Right lung (tissue), 5 donors: Measurements from ENCODE around the gene ADAMTSL5. TPM values are rescaled to one million over a fixed set of nuclear protein-coding genes. Genes with fewer than 3 reads are reported as not detected.

Experiments used
- DNase-seq, 2 donors: peaks; one replicate each; pipeline ENCODE4 v3.0.0-alpha.2; 2013
- polyA plus RNA-seq, 5 donors: library from polyadenylated mRNA; unstranded; fragments of 120-200 nt; gene quantifications; one replicate each; pipeline versions ENCODE4 v1.2.1 to v1.2.3, GENCODE V29; 2013; ENCODE audit warnings: inconsistent platforms in 1 of 5, low replicate concordance in 1 of 5; ENCODE audit not compliant: insufficient read length in 5 of 5, insufficient read depth in 1 of 5

The ADAMTSL5 gene
- polyA plus RNA-seq, 5 donors = 0.38 to 1.2 (median 0.54) TPM

GRCh38 chr19:1496714-1497577 lies 15.9 kb downstream of the ADAMTSL5 start:
- no peak for DNase-seq

- DNase-seq = no peak
These were observed 16.8 kb downstream of the ADAMTSL5 start for GRCh38 chr19:1495799-1496713.

GRCh38 chr19:1495051-1495798 lies 17.6 kb downstream of the ADAMTSL5 start:
- DNase-seq = no peak

DNA sequence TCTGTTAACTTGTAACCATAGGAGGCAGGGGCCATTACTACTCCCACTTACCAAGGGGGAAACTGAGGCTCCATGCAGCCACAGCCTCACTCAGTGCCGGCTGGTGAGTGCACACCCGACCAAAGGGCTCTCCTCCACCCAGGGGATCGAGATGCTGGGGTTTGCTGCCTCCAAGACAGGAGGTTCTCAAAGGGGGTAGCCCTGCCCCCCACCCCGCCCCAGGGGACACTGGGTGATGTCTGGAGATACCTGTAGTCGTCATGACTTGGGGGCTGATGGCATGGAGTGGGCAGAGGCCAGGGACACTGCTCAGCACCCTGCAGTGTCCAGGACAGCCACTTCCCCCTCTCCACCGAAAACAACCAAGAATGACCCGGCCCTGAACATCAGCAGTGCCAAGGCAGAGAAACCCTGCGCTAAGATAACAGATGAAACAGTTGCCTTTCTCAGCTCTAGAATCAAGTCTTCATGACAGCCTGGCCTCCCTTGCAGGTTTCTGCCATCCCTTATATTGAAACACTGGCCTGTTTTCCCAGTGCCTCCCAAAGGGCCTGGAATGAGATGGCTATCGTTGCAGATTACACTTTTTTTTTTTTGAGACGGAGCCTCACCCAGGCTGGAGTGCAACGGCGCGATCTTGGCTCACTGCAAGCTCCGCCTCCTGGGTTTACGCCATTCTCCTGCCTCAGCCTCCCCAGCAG lies 18.6 kb downstream of the ADAMTSL5 start:
- no peak for DNase-seq

DNA sequence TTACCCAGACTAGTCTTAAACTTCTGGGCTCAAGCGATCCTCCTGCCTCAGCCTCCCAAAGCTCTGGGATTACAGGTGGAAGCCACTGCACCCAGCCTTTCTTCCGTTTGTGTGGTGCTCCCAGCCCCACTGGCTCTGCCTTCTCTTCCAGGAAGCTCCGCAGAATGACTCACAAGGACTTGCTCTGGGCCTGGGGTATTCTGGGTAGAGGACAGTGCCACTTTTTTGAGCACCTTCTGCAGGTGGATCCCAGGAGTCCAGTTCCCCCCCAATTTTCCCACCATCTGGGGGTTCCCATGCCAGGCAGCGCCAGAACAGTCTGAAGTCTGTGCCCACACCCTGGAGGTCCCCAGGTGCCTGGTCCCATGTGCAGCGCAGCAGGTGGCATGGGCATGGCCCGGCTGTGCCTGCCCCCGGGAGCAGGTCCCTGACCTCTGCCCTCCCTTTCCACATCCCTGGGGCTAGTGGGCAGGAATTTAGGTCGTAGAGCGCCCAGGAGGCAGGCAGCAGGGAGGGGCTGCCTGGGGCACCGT lies 20.3 kb downstream of the ADAMTSL5 start:
- no peak for DNase-seq

- DNase-seq = no peak
These were observed 21.0 kb downstream of the ADAMTSL5 start for GRCh38 chr19:1491849-1492170.

DNA sequence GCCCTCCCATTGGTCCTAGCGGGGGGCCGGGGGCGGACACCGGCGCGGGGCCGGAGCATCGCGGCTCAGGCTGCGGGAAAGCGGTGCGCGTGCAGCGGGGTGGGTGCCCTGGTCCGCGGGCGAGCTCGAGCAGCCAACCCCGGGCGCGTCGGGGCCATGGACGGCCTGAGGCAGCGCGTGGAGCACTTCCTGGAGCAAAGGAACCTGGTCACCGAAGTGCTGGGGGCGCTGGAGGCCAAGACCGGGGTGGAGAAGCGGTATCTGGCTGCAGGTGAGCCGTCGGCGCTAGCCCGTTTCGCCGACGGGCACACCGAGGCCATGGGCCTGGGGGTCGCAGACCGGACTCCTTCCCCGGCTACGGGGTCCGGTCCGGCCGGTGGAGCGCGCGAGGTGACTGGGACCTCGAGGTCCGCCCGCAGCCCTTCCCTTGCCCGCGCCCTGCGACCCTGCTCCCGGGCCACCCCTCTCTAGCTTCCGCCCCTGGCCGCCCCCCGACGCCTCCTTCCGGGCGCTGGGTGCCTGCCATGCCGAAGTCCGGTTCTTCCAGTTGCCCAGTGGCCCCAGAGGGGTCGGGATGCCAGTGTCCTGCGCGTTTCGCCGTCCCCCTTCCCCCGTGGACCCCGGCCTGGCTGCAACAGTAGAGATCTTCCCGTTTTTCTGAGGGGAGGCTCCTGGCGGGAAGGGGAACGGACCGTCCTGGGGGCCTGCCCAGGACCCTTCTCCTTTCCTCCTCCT lies 21.5 kb downstream of the ADAMTSL5 start, which contains the start of gene REEP6:
Gene REEP6, plus strand, starts transcription at position 68 of the 735 bp plus-strand sequence. Its CDS starts 89 bp downstream, at position 157.
- no peak for DNase-seq

- peak; percentile 97 to 99 for DNase-seq
These were observed 22.3 kb downstream of the ADAMTSL5 start, which contains the start of gene PCSK4 for GRCh38 chr19:1490311-1491113. TSS of gene PCSK4 (minus strand) at chr19:1490350. CDS start at chr19:1490346, 4 bp downstream.

DNA sequence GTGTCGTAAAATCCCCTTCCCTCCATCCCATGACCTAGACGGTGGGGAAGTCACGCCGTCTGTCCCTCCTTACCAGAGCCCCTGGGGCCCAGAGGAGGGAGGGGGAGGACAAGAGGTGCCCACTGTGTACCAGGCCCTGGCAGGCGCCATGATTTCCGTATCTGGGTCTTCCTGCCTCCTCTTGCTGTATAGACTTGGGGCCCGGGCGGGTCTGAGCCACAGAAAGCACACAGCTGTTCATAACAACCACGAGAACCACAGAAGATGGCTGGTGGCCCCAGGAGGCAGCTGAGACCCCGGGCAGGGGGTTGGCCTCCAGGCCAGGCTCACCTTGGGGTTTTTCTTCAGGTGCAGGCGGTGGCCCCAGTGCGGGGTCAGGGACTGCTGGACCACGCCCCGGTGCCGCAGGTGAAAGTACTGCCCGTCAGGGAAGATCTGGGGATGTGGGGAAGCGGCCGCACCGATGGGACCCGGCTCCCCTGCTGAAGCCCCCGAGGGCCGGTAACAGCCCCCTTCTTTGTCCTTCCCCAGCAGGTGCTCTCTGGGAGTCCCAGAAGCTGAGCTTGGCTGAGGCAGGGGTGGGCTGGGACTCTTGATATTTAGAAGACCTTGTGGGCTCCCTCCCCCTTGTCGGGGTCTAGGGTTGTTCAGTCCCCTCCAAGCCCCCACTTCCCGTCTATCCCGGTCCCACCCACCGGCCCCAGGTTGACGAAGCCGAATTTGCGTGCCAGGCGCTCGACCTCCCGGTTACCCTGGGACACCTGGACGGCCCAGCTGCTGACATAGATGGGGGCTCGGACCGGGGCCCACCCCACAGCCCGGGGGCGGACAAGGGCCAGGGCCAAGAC lies 23.1 kb downstream of the ADAMTSL5 start:
- no peak for DNase-seq

- no peak for DNase-seq
These were observed 24.6 kb downstream of the ADAMTSL5 start for GRCh38 chr19:1488282-1488601.

GRCh38 chr19:1487576-1488281 lies 25.1 kb downstream of the ADAMTSL5 start:
- no peak for DNase-seq

GRCh38 chr19:1486720-1487575 lies 25.9 kb downstream of the ADAMTSL5 start:
- no peak for DNase-seq

DNA sequence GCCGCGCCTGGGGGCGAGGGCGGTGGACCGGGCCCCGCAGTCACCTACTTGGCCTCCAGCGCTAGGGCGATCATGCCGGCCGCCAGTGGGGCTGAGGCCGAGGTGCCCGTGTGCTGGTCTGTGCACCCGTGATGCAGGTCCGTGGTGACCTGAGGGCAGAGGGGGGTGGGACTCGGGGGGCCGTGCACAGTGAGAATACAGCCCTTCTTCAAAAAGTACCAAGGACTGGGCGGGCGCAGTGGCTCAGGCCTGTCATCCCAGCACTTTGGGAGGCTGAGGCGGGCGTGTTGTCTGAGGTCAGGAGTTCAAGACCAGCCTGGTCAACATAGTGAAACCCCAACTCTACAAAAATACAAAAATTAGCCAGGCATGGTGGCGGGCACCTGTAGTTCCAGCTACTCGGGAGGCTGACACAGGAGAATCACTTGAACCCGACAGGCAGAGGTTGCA lies 28.8 kb downstream of the ADAMTSL5 start:
- no peak for DNase-seq

DNA sequence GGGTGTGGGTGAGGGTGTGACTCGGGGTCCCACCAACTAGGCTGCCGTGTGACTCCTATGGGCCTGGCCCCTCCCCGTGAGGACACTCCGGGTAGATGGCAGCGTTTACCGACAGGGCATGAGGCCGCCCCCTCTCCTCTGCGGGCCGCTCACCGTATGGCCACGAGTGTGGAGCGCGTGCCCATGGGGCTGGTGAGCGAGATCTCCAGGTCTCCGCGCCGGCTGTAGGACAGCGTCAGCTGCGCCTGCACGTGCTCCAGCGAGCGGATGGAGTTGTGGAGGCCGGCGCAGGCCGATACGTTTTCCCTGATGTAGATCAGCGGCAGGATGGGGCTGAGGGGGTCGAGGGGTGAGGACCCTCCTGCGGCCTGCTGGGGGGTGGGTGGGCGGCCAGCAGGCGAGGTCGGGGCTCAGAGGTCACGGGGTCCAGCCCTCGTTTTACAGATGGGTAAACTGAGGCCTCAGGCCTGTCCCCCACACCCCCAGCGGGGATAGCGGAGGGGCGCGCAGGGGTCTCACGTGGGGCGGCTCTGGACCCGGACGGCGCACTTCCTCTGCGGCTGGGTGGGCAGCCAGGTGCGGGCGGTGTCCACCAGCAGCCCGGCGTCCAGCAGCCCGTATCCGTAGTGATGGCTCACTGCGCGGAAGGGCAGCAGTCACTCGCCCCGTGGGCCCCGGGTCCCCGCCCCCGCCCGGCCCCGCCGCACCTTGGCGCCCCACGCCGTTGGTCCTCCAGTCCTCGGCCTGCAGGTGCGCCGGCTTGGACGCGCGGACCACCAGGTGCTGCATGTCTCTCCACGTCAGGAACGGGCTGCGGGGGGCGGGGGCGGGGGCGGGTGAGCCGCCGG lies 29.5 kb downstream of the ADAMTSL5 start:
- no peak for DNase-seq

DNA sequence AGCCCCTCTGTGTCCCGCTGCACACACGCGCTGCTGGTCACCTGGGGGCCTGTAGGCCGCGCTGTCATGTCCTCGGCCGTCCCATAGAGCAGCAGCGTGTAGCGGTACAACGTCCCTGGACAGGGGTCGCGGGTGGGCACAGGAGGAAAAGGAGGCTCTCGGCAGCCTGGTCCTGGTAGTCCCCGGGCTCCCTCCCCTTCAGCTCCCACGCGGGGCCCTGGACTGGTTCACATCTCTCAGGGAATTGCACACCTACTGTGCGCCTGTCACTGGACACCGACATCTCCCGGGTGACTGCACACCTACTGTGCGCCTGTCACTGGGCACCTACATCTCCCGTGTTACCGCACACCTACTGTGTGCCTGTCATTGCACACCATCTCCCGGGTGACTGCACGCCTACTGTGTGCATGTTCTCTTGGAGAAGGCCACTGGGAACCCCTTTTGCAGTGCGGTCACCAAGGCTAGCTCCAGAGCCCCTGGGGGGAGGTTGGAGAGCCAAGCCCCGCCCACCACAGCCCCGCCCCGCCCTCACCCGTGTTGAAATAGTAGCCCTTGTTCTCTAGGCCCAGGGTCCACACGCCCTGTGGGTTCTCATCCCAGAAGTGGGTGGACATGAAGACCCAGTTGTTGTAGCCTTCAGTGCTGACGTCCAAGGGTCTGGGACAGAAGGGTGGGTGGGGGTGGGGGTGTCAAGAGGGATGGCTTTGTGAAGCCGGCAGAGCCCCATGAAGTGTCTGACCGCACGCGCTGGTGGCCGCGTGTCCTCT lies 30.3 kb downstream of the ADAMTSL5 start:
- no peak for DNase-seq
